ENCODE data around the gene SPPL2C.

Gene SPPL2C

DNA sequence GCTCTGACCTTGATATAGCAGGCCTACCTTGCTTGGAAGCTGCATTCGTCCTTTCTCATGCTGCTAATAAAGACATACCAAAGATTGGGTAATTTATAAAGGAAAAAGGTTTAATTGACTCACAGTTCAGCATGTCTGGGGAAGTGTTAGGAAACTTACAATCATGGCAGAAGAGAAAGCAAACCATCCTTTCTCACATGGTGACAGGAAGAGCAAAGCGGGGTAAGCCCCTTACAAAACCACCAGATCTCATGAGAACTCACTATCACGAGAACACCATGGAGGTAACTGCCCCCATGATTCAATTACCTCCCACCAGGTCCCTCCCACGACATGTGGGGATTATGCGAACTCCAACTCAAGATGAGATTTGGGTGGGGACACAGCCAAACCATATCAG lies 43.7 kb downstream of the SPPL2C start:
- DNase-seq, result no peak

DNA sequence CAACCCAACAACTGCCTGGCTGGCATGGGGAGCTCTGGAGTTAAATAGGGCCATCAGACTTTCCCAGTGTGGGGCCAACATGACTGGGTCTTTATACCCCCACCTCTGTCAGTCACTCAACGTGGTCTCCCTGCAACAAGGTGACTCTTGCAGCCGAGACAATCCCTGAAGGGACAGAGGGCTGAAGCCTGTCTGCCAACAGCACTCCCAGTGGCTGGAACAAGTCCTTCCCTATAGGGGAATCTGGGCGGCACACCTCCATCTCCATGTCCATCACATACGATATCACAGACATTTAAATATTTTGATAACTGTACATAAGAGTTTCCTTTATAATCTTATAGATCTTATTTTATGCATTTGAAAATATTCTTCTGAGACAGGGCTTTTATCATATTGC lies 44.9 kb downstream of the SPPL2C start:
- no peak for DNase-seq

DNA sequence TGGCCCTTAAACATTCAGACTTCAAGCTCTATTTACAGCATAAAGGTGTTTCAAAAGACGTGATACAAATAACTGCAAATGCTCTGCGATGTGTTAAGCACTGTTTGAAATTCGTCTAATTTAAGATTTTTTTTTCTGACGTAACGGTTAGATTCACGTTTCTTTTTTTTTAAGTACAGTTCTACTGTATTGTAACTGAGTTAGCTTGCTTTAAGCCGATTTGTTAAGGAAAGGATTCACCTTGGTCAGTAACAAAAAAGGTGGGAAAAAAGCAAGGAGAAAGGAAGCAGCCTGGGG lies 49.0 kb downstream of the SPPL2C start:
- no peak for DNase-seq

DNA sequence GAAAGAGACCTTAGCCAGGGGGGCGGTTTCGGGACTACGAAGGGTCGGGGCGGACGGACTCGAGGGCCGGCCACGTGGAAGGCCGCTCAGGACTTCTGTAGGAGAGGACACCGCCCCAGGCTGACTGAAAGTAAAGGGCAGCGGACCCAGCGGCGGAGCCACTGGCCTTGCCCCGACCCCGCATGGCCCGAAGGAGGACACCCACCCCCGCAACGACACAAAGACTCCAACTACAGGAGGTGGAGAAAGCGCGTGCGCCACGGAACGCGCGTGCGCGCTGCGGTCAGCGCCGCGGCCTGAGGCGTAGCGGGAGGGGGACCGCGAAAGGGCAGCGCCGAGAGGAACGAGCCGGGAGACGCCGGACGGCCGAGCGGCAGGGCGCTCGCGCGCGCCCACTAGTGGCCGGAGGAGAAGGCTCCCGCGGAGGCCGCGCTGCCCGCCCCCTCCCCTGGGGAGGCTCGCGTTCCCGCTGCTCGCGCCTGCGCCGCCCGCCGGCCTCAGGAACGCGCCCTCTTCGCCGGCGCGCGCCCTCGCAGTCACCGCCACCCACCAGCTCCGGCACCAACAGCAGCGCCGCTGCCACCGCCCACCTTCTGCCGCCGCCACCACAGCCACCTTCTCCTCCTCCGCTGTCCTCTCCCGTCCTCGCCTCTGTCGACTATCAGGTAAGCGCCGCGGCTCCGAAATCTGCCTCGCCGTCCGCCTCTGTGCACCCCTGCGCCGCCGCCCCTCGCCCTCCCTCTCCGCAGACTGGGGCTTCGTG lies 49.5 kb downstream of the SPPL2C start, which contains the start of gene MAPT:
TSS of gene MAPT (plus strand) at position 533 of the 763 bp plus-strand sequence. CDS start 67,784 bp downstream, outside the sequence.
- DNase-seq, result peak; percentile 93

DNA sequence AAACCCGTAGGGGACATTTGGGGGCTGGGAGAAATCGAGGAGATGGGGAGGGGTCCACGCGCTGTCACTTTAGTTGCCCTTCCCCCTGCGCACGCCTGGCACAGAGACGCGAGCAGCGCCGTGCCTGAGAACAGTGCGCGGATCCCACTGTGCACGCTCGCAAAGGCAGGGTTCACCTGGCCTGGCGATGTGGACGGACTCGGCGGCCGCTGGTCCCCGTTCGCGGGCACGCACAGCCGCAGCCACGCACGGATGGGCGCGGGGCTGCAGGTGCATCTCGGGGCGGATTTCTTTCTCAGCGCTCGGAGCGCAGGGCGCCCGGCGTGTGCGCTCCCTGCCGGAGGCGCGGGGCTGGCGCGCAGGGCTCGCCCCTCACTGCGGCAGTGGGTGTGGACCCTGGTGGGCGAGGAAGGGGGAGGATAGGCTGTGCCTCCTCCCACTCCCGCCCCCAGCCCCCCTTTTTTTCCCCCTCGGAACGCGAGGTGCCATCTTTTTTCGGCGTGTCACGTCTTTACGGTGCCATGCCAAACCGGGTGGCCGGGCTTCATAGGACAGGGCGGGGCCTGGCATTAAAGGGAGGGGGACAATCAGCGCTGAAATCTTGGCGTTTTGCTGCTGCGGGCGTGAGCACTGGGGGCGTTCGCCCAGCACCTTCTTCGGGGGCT lies 50.8 kb downstream of the SPPL2C start:
- DNase-seq, result peak; percentile 94

DNA sequence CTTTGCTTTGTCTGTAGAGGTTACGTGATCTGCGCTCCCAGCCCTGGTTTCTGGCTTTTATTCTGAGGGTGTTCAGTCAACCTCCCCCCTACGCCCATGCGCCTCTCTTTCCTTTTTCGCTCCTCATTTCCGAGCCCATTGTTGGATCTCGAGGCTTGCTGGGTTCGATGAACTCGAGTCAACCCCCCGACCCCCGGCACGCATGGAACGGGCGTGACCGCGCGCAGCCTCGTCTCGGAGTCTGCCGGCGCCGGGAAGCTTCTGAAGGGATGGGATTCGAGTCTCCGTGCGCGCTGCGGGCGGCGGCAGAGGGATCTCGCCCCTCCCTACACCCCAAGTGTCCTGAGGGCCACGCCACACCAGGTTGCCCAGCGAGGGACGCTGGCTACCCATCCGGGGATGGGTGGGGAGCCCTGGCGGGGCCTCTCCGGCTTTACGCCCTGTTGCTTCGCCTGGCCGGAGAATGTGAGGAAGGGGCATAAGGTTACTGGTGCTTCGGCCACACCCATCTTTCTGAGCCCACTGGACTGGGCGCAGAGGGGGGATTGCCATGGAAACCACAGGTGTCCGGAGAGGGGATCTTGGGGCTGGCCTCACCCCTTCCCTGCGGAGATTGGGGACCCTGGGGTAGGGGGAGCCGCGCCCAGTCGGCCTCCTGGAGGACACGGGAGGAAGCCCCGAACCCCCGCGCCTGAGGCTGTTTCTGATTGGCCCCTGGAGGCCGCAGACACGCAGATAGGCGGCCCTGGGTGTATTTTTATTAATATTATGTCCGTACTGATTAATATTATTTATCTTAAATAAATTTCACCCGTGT lies 51.5 kb downstream of the SPPL2C start:
- DNase-seq, result peak; percentile 52
